Omental fat pad (tissue), 4 donors: ENCODE results near the gene CTDNEP1. TPM values are rescaled to one million over a fixed set of nuclear protein-coding genes. Genes with fewer than 3 reads are reported as not detected.

Experiments used
- ATAC-seq: fragments of 150-250 bp; one replicate; pipeline ENCODE4 v1.9.1; 2016; ENCODE audit warnings: mild to moderate bottlenecking, moderate library complexity; ENCODE audit not compliant: low FRiP score
- DNase-seq: peaks from one replicate; pipeline ENCODE4 v3.0.0-alpha.2; 2019; ENCODE audit warnings: low spot score
- small RNA-seq: library from RNA; depleted of rRNA; stranded (forward); fragments of <200 nt; gene quantifications from one replicate; pipeline ENCODE3, GENCODE V24; 2016
- total RNA-seq, 4 donors: library from RNA; depleted of rRNA; stranded (reverse); fragments of >200 nt; gene quantifications; one replicate each; pipeline ENCODE4 v1.1.0, GENCODE V29; 2016
- TF ChIP-seq, protein P1 (sequence below), 3 donors: fragments of 450-650 bp; IDR thresholded peaks; one replicate each; pipeline ENCODE4 v1.5.1; 2016 to 2017; ENCODE audit warnings: antibody characterized with exemption in 3 of 3, mild to moderate bottlenecking in 3 of 3, moderate library complexity in 2 of 3

The CTDNEP1 gene
- total RNA-seq, 4 donors from 2014 or later, result 47.9 to 66.2 (median 61.8) TPM

DNA sequence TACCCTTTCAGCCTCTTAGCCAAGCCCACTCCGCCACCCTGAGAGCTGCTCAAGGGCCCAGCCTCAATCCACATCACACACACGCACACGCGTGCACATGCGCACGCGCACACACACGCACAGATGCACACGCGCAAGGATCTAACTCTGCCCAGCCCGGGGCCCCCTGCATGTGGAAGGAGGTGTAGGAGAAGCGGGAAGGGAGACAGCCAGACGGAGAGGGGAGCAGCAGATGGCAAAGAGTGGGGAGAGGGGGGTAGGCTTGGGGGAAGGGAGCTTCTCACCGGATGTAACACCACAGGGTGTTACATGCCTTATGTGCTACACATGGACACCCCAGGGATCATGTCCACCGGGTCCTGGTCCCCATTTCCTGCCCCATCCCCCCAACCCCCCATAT lies 47.2 kb downstream of the CTDNEP1 start:
- TF ChIP-seq, protein P1, sequence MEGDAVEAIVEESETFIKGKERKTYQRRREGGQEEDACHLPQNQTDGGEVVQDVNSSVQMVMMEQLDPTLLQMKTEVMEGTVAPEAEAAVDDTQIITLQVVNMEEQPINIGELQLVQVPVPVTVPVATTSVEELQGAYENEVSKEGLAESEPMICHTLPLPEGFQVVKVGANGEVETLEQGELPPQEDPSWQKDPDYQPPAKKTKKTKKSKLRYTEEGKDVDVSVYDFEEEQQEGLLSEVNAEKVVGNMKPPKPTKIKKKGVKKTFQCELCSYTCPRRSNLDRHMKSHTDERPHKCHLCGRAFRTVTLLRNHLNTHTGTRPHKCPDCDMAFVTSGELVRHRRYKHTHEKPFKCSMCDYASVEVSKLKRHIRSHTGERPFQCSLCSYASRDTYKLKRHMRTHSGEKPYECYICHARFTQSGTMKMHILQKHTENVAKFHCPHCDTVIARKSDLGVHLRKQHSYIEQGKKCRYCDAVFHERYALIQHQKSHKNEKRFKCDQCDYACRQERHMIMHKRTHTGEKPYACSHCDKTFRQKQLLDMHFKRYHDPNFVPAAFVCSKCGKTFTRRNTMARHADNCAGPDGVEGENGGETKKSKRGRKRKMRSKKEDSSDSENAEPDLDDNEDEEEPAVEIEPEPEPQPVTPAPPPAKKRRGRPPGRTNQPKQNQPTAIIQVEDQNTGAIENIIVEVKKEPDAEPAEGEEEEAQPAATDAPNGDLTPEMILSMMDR (IDR thresholded peaks at IDR 0.05), result no peak
- ATAC-seq (no peak), DNase-seq (no peak)

DNA sequence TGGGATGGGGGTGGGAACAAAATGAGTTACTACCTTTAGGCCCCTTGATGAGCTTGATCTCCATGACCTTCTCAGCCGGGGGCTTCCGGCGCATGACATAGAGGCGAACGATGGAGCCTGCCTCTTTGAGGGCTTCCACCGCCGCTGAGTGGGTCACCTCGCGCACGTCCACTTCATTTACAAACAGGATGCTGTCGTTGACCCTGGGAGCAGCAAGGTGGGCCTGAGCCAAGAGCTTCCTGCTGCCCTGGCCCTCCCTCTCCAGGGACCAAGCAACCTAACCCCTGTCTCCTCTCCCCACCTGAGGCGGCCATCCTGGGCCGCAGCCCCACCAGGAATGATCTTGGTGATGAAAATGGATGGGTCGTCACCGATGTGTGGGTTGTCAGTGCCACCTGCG lies 48.1 kb downstream of the CTDNEP1 start:
- ATAC-seq (no peak), DNase-seq (no peak)
- TF ChIP-seq, protein P1 (IDR thresholded peaks at IDR 0.05), result no peak

DNA sequence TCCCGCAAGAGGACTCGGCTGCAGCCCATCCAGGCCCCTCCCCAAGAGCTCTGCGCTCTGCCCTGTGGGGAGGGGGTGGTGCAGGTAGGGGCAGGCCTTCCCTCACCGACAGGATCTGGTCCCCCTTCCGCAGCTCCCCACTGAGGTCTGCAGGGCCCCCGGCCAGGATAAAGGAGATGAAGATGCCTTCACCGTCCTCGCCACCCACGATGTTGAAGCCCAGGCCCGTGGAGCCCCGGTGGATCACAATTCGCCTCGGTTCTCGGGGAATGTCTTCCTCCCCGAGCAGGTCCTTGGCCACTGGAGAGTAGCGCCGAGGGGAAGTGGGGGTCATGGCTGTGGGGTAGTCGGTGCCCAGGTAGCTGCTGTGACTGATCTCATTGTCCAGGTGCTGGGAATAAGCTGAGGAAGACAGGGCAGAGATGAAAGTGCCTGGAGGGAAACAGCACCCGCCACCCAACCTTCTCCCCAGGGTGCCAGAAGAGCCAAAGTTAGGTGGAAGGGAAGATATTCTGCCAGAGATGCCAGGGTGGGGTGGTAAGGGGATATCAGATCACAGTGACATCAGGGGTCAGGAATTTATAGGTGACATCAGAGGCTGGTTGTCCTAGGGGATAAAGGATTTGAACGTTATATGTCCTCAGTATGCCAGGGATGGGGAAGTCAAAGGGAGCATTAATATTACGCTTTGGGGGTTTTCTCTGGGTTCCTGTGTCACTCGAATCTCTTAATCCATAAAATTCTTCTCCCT lies 54.7 kb downstream of the CTDNEP1 start:
- DNase-seq, result no peak
- TF ChIP-seq, protein P1 (IDR thresholded peaks at IDR 0.05), result no peak
- ATAC-seq, result no peak

DNA sequence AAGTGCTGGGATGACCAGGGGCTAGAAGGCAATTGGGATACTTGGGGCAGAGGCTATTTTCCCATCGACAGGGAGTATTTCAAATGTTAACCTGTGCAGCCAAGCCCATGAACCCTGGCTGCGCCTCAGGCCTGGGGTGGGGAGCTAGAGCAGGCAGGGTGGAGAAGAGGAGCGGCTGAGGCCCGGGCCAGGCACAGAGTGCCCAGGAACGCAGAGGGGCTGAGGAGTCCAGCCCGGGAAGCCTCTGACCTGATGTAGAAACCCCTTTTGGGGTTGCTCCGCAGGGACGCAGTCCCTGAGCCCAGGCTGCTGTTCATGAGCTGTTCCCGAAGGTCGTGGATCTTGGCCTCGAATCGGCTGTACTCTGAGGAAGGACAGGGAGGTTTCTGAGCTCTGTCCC lies 55.6 kb downstream of the CTDNEP1 start:
- peak; percentile 29 for ATAC-seq
- DNase-seq, result no peak
- TF ChIP-seq, protein P1 (IDR thresholded peaks at IDR 0.05), result no peak

Small RNAs within 50 kb of the gene (small RNA-seq; reads per million reads assigned to genes)
- 5.3 reads per million, percentile 78 among the genes with 10 or more reads in this experiment for gene MIR324
- gene RF00019, result not detected

Other genes starting within 250 kb of the CTDNEP1 start
- 100 to 1,000 TPM in 3 of 4 donors, 10 to 100 TPM in 1; 34.4 to 253 (median 130) TPM for gene RNASEK, start 239.1 kb downstream of the CTDNEP1 start, total RNA-seq
- 10 to 100 TPM in 1 of 4 donors, 1 to 10 TPM in 3; 4.6 to 11.2 (median 8.2) TPM for gene BCL6B, start 228.7 kb downstream of the CTDNEP1 start, total RNA-seq
- 1 to 10 TPM in 3 of 4 donors, under 1 TPM in 1; 0.74 to 2.2 (median 1.5) TPM for gene SLC16A13, start 215.7 kb downstream of the CTDNEP1 start, total RNA-seq
- under 1 TPM in 3 of 4 donors, not detected in 1; 0.44 to 0.60 (median 0.47) TPM for gene SLC16A11, start 207.6 kb downstream of the CTDNEP1 start, total RNA-seq
- 10 to 100 TPM in 3 of 4 donors, 1 to 10 TPM in 1; 7.2 to 21.7 (median 15.7) TPM for gene CLEC10A, start 171.5 kb downstream of the CTDNEP1 start, total RNA-seq
- 1 to 10 TPM in 2 of 4 donors, under 1 TPM in 1, not detected in 1; 0.84 to 3.1 (median 1.6) TPM for gene ASGR2, start 136.9 kb downstream of the CTDNEP1 start, total RNA-seq
- gene ASGR1, start 72.4 kb downstream of the CTDNEP1 start, total RNA-seq, result 1 to 10 TPM in 3 of 4 donors, under 1 TPM in 1; 0.56 to 2.5 (median 1.4) TPM
- gene DLG4, start 31.9 kb downstream of the CTDNEP1 start, total RNA-seq, result 10 to 100 TPM in 3 of 4 donors, 1 to 10 TPM in 1; 8.7 to 12.5 (median 11.6) TPM
- gene ACADVL, start 31.8 kb downstream of the CTDNEP1 start, total RNA-seq, result 100 to 1,000 TPM; 677 to 996 (median 722) TPM
- 10 to 100 TPM; 22.7 to 41.6 (median 23.6) TPM for gene DVL2, start 17.2 kb downstream of the CTDNEP1 start, total RNA-seq
- 10 to 100 TPM; 22.1 to 43.8 (median 28.9) TPM for gene PHF23, start 12.3 kb downstream of the CTDNEP1 start, total RNA-seq
- 100 to 1,000 TPM; 316 to 526 (median 376) TPM for gene GABARAP, start 9.3 kb downstream of the CTDNEP1 start, total RNA-seq
- 10 to 100 TPM; 25.9 to 34.5 (median 30.1) TPM for gene ELP5, start 481 bp upstream of the CTDNEP1 start, total RNA-seq
- gene CLDN7, start 10.7 kb upstream of the CTDNEP1 start, total RNA-seq, result 1 to 10 TPM; 3.0 to 9.0 (median 7.4) TPM
- gene SLC2A4, start 30.0 kb upstream of the CTDNEP1 start, total RNA-seq, result 10 to 100 TPM in 3 of 4 donors, 1 to 10 TPM in 1; 8.9 to 29.2 (median 12.1) TPM
- 1 to 10 TPM in 3 of 4 donors, under 1 TPM in 1; 0.65 to 3.3 (median 1.5) TPM for gene YBX2, start 42.9 kb upstream of the CTDNEP1 start, total RNA-seq
- gene EIF5A, start 55.9 kb upstream of the CTDNEP1 start, total RNA-seq, result 100 to 1,000 TPM; 127 to 408 (median 282) TPM
- gene GPS2, start 63.6 kb upstream of the CTDNEP1 start, total RNA-seq, result 10 to 100 TPM; 49.6 to 91.3 (median 75.9) TPM
- 10 to 100 TPM; 10.4 to 16.1 (median 11.5) TPM for gene NEURL4, start 77.6 kb upstream of the CTDNEP1 start, total RNA-seq
- 10 to 100 TPM in 1 of 4 donors, 1 to 10 TPM in 3; 3.3 to 13.1 (median 8.1) TPM for gene ACAP1, start 84.8 kb upstream of the CTDNEP1 start, total RNA-seq
- 1 to 10 TPM; 6.7 to 9.9 (median 8.4) TPM for gene KCTD11, start 100.4 kb upstream of the CTDNEP1 start, total RNA-seq
- not detected for gene TMEM95, start 103.4 kb upstream of the CTDNEP1 start, total RNA-seq
- 10 to 100 TPM in 1 of 4 donors, 1 to 10 TPM in 2, under 1 TPM in 1; 0.95 to 13.5 (median 5.2) TPM for gene TNK1, start 129.4 kb upstream of the CTDNEP1 start, total RNA-seq
- gene PLSCR3, start 142.8 kb upstream of the CTDNEP1 start, total RNA-seq, result 10 to 100 TPM; 11.1 to 16.9 (median 16.6) TPM
- gene TMEM256, start 152.4 kb upstream of the CTDNEP1 start, total RNA-seq, result 10 to 100 TPM; 45.8 to 98.2 (median 83.2) TPM
- 1 to 10 TPM; 6.1 to 8.8 (median 8.1) TPM for gene NLGN2, start 156.1 kb upstream of the CTDNEP1 start, total RNA-seq
- gene SPEM1, start 168.6 kb upstream of the CTDNEP1 start, total RNA-seq, result not detected
- gene SPEM2, start 173.9 kb upstream of the CTDNEP1 start, total RNA-seq, result not detected
- gene SPEM3, start 177.1 kb upstream of the CTDNEP1 start, total RNA-seq, result not detected
- 1 to 10 TPM; 4.7 to 8.4 (median 5.1) TPM for gene TMEM102, start 183.7 kb upstream of the CTDNEP1 start, total RNA-seq
- gene FGF11, start 187.8 kb upstream of the CTDNEP1 start, total RNA-seq, result 1 to 10 TPM in 3 of 4 donors, under 1 TPM in 1; 0.72 to 1.9 (median 1.7) TPM
- gene CHRNB1, start 193.3 kb upstream of the CTDNEP1 start, total RNA-seq, result 10 to 100 TPM in 1 of 4 donors, 1 to 10 TPM in 3; 3.0 to 10.9 (median 7.4) TPM
- gene ZBTB4, start 227.9 kb upstream of the CTDNEP1 start, total RNA-seq, result 10 to 100 TPM; 27.5 to 57.9 (median 38.5) TPM
- not detected for gene SLC35G6, start 229.7 kb upstream of the CTDNEP1 start, total RNA-seq
- gene POLR2A, start 232.6 kb upstream of the CTDNEP1 start, total RNA-seq, result 10 to 100 TPM; 57.1 to 99.2 (median 77.1) TPM